ENCODE measurements around the gene GSN.

Gene GSN

GRCh38 chr9:121365564-121365963, 97.6 kb downstream of the GSN start:
- in situ Hi-C loops (cut with MboI; ENCODE audit: low sequenced_read_pairs) = no loop called here

DNA sequence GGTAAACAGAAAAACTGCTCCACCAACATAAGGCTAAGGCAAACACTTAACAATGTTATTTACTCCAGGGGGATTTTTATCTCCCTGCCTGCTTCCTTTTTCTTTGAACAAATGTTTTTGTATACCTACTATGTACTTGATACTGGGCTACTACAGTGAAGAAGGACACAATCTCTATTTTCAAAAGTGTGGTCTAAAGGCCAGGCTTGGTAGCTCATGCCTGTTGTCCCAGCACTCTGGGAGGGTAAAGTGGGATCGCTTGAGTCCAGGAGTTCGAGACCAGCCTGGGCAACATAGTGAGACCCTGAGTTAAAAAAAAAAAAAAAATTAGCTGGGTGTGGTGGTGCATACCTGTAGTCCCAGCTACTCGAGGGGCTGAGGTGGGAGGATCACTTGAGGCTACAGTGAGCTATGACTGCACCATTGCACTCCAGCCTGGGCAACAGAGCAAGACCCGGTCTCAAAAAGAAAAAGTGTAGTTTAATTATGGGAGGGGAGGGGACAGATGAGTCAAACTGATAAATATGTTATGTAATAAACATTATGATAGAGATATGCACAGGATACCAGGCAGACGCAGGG, 98.7 kb downstream of the GSN start:
- in situ Hi-C loops (cut with MboI; ENCODE audit: low sequenced_read_pairs) = no loop called here

GRCh38 chr9:121367306-121368137, 99.6 kb downstream of the GSN start:
- in situ Hi-C loops (cut with MboI; ENCODE audit: low sequenced_read_pairs) = no loop called here

DNA sequence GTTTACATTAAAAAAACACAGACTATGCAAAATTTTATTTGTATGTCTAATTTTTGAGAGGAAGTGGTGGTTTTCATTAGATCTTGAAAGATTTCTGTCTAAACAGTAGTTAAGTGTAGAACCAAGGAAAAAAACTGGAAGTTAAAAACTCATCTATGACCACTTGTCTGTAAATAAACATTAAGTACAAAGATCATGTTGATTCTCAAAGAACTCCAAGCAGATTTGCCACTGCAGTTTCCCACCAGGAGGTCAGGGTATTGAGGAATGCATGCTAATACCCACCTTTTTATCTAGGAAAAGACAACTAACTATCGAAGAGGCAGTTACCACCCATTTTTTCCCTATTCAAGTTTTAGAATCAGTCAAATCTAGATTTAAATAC, 100.2 kb downstream of the GSN start:
- in situ Hi-C loops (cut with MboI; ENCODE audit: low sequenced_read_pairs) = no loop called here

- in situ Hi-C loops (cut with MboI; ENCODE audit: low sequenced_read_pairs) = no loop called here
These were observed 100.8 kb downstream of the GSN start for GRCh38 chr9:121368745-121369144.

DNA sequence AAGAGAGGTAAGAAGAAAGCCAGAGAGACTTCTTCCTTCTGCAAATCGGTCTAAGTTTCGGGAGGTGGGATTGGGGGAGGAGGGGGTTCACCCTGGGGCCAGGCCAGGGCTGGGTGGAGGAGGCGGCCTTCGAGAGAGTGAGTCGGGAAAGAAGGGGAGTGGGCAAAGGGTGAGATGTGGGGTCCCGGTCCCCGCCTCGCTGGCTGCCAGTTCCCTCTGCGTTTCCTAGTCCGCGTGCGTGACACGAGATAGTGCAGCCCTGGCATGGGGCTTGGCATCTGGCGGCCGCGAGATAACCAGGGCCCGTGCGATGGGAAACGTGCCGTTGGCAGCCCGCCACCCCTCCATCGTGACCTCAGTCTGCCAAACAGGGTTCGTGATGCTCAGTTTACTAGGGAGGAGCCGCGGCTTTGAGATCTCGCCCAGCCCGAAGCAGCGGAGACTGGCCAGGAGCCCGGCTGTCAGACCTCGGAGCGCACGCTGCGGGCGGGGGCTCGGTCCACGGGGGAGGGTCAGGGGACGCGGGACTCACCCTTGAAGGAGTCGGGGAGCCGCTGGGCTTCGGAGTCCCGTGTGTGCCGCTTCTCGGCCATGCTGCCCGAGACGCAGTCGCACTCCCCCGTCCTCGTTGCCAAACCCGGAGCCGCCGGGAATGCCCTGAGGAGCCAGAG, 101.8 kb downstream of the GSN start, which contains the start of gene STOM:
Gene STOM (minus strand): TSS at position 656 of the 671 bp plus-strand sequence. CDS start 63 bp downstream, at position 593.
- in situ Hi-C loops (cut with MboI; ENCODE audit: low sequenced_read_pairs) = loop anchor here (10.0 kb wide), 1 partner anchor 145 kb away; no protein-coding TSS in a partner anchor

DNA sequence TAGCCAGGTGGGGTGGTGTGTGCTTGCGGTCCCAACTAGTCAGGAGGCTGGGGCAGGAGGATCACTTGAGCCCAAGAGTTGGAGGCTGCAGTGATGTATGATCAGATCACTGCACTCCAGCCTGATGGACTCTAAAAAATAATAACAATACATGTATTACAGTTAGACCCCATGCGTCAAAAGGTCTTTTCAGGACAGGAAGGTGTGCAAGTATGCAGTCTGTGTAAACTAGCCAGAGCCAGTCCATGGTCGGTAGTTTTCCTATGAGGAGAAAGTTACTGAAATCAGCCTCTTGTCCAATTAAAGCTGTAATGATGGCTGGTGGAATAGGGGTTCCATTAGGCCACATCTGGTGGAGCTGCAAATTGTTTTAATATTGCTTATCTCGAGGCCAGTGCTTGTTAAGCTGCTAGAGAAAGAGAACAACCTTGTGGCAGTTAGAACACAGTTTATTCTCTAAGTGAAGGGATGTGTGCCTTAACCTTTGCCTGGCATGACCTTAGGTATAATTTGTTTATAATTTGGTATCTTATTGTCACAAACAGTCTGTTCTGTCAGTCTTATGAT, 103.6 kb downstream of the GSN start:
- in situ Hi-C loops (cut with MboI; ENCODE audit: low sequenced_read_pairs) = loop anchor here (10.0 kb wide), 1 partner anchor 147 kb away; no protein-coding TSS in a partner anchor

DNA sequence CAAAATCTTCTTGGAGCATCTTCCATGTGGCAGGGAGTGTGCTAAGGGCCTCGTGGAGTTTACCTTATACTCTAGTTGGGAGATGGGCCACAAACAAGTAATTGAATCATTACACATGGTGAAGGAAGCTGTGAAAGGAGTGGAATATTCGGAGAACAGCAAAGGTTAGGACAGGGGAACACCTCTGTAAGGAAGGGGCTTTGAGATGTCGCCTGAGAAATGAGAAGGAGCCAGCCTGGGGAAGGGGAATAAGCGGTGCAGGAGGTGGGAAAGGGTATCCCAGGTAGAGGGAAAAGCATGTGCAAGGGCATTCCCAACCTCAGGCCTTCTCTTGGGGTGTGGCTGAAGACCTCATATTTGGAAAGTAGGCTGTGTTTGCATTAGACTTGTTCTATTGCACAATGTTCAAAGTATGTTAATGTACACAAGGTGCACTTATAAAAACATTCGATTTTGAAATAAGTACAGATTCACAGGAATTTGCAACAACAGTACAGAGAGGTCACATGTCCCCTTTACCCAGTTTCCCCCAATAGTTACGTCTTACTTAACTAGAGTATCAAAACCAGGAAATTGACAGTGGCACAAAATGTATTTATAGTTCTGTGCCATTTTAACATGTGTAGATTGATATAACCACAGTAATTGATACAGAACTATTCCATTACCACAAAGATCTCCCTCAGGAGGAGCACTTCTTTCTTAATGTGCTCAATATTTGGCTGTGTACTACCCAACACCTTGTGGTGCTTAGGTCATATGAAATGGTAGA, 104.5 kb downstream of the GSN start:
- in situ Hi-C loops (cut with MboI; ENCODE audit: low sequenced_read_pairs) = loop anchor here (10.0 kb wide), 1 partner anchor 148 kb away; no protein-coding TSS in a partner anchor

DNA sequence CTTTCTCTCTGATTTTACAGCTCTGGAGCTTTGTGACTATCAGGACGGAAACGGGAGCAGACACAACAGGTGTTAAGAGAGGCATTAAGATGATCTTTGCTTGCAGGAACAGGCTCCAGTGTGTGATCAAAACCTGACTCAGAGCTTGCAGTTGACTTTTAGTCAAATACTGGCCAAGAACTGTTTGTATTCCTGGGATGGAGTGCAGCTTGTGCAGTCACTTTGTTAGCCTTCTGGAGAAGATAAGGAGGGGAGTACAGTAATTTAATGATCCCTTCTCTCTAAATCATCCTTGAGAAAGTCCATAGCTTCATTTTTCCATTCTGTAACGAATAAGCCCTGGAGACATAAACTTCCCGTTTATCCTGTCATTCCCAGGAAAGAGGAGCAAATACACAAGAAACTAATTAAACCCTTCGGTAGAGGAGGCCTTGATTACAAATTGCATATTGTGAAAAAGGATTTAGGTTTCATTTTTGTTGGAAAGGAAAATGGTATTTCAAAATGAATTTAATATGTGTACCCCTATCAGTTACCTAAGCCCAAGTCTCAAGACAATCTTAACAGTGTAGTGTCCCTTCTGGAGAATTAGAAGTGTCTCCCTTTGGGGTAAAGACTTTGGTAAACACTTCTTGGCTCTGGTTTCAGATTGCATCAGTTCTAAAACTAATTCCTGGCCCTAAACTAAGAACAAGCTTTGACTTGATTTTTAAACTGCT, 105.2 kb downstream of the GSN start:
- in situ Hi-C loops (cut with MboI; ENCODE audit: low sequenced_read_pairs) = loop anchor here (10.0 kb wide), 1 partner anchor 148 kb away; no protein-coding TSS in a partner anchor

DNA sequence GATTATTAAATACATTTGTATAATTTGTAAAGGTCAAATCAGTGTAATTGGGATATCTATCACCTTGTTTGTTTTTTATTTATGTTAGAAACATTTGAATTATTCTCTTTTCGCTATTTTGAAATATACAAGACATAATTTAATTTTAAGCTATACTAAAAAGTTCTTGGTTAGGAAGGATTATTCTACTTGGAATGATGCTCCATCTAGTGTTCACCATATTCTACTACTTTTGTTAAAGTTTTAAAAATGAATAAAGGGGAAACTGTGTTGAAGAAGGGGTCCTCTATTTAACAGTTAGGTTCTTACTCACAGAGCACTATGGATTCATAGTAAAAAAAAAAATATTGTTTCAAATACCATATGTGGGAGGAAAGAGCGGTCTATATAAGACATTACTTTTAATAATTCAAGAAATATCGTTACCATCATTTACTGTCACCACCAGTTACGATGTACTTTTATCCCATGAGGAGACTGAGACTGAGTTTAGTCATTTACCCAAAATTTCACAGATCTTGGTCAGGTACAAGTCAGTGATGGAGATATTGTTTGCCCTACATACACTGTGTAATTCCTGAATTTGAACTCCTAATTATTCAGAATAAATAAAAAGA, 108.4 kb downstream of the GSN start:
- in situ Hi-C loops (cut with MboI; ENCODE audit: low sequenced_read_pairs) = loop anchor here (10.0 kb wide), 1 partner anchor 152 kb away; no protein-coding TSS in a partner anchor

- in situ Hi-C loops (cut with MboI; ENCODE audit: low sequenced_read_pairs) = no loop called here
These were observed 112.9 kb downstream of the GSN start for GRCh38 chr9:121380846-121381245.

Measured in HL-60/S4 treated with retinoic acid at 250 ng/mL for 4 days and 3 days (cell line).